ENCODE measurements around the gene POR.

DNA sequence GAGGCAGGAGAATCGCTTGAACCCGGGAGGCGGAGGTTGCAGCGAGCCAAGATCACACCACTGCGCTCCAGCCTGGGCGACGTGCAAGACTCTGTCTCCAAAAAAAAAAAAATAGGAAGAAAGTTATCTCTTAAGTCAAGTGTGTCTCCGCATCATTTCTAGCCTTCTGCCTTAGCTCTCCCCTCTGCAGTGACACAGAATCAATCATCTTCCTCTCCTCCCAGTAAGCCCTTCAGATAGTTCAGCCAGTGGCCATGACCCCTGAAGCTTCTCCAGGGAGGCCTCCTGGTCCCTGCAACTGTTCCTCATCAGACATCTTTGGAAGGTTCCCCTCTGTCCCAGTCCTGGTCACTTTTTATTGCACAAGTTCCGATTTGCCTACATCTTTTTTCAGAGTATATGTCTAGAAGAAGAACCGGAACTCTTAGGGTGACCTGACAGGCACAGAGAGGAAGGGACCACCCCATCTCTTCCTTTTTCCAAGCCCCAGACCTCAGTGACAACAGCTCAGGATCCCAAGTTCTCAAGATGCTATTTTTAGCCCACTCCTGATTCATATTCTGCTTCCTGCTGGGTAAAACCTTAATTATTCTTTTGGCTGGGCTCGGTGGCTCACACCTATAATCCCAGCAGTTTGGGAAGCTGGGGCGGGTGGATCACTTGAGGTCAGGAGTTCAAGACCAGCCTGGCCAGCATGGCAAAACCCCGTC lies 42.7 kb upstream of the POR start:
- TF ChIP-seq GATA2 (CRISPR knock-in tag; IDR thresholded peaks at IDR 0.05) (no peak), TEAD4 (IDR thresholded peaks at IDR 0.05; ENCODE audit: borderline replicate concordance, insufficient read depth) (no peak), POLR2AphosphoS5 (IDR thresholded peaks at IDR 0.05; ENCODE audit: low read depth, low read length) (no peak), EZH2phosphoT487 (IDR thresholded peaks at IDR 0.05; ENCODE audit: borderline replicate concordance, low read depth) (no peak), SMC3 (IDR thresholded peaks at IDR 0.05; ENCODE audit: low read depth, low read length) (no peak), GABPA (IDR thresholded peaks at IDR 0.05; ENCODE audit: low read depth) (no peak)
- TF ChIP-seq, protein P1, sequence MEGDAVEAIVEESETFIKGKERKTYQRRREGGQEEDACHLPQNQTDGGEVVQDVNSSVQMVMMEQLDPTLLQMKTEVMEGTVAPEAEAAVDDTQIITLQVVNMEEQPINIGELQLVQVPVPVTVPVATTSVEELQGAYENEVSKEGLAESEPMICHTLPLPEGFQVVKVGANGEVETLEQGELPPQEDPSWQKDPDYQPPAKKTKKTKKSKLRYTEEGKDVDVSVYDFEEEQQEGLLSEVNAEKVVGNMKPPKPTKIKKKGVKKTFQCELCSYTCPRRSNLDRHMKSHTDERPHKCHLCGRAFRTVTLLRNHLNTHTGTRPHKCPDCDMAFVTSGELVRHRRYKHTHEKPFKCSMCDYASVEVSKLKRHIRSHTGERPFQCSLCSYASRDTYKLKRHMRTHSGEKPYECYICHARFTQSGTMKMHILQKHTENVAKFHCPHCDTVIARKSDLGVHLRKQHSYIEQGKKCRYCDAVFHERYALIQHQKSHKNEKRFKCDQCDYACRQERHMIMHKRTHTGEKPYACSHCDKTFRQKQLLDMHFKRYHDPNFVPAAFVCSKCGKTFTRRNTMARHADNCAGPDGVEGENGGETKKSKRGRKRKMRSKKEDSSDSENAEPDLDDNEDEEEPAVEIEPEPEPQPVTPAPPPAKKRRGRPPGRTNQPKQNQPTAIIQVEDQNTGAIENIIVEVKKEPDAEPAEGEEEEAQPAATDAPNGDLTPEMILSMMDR (IDR thresholded peaks at IDR 0.05): no peak
- TF ChIP-seq, protein P2, sequence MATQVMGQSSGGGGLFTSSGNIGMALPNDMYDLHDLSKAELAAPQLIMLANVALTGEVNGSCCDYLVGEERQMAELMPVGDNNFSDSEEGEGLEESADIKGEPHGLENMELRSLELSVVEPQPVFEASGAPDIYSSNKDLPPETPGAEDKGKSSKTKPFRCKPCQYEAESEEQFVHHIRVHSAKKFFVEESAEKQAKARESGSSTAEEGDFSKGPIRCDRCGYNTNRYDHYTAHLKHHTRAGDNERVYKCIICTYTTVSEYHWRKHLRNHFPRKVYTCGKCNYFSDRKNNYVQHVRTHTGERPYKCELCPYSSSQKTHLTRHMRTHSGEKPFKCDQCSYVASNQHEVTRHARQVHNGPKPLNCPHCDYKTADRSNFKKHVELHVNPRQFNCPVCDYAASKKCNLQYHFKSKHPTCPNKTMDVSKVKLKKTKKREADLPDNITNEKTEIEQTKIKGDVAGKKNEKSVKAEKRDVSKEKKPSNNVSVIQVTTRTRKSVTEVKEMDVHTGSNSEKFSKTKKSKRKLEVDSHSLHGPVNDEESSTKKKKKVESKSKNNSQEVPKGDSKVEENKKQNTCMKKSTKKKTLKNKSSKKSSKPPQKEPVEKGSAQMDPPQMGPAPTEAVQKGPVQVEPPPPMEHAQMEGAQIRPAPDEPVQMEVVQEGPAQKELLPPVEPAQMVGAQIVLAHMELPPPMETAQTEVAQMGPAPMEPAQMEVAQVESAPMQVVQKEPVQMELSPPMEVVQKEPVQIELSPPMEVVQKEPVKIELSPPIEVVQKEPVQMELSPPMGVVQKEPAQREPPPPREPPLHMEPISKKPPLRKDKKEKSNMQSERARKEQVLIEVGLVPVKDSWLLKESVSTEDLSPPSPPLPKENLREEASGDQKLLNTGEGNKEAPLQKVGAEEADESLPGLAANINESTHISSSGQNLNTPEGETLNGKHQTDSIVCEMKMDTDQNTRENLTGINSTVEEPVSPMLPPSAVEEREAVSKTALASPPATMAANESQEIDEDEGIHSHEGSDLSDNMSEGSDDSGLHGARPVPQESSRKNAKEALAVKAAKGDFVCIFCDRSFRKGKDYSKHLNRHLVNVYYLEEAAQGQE (IDR thresholded peaks at IDR 0.05; ENCODE audit: low read depth, low read length): no peak
- TF ChIP-seq, protein P3, sequence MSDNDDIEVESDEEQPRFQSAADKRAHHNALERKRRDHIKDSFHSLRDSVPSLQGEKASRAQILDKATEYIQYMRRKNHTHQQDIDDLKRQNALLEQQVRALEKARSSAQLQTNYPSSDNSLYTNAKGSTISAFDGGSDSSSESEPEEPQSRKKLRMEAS (IDR thresholded peaks at IDR 0.05; ENCODE audit: low read depth): no peak
- TF ChIP-seq, protein P4, sequence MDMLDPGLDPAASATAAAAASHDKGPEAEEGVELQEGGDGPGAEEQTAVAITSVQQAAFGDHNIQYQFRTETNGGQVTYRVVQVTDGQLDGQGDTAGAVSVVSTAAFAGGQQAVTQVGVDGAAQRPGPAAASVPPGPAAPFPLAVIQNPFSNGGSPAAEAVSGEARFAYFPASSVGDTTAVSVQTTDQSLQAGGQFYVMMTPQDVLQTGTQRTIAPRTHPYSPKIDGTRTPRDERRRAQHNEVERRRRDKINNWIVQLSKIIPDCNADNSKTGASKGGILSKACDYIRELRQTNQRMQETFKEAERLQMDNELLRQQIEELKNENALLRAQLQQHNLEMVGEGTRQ (IDR thresholded peaks at IDR 0.05; ENCODE audit: borderline replicate concordance, low read depth, low read length): no peak
